Urinary bladder (tissue), 4 donors: ENCODE data around the gene PNLIPRP3. TPM values are rescaled to one million over a fixed set of nuclear protein-coding genes. Genes with fewer than 3 reads are reported as not detected.

ENCODE experiments used
- DNase-seq: peaks from one replicate; pipeline ENCODE4 v3.0.0-alpha.2; 2015; ENCODE audit errors: extremely low spot score
- H3K27ac ChIP-seq: one replicate; pipeline ENCODE4 v1.5.1; 2013; ENCODE audit warnings: low read depth, mild to moderate bottlenecking, moderate library complexity
- H3K36me3 ChIP-seq: one replicate; pipeline ENCODE4 v1.6.1; 2013; ENCODE audit warnings: mild to moderate bottlenecking, moderate library complexity; ENCODE audit not compliant: insufficient read depth
- H3K4me1 ChIP-seq: one replicate; pipeline ENCODE4 v1.6.1; 2013; ENCODE audit warnings: mild to moderate bottlenecking, moderate library complexity; ENCODE audit not compliant: insufficient read depth
- H3K4me3 ChIP-seq: one replicate; pipeline ENCODE4 v1.5.1; 2013; ENCODE audit warnings: low read depth, low read length
- whole genome bisulfite sequencing: extraction: QIAGEN DNeasy Blood & Tissue Kit; methylation state at CpG from one replicate; pipeline ENCODE4 v1.1.7; 2013; 5-methylcytosine and 5-hydroxymethylcytosine counted together
- polyA plus RNA-seq: library from polyadenylated mRNA; stranded (reverse); fragments of 200-250 nt; gene quantifications from one replicate; pipeline ENCODE4 v1.2.3, GENCODE V29; 2013
- total RNA-seq: library from RNA; depleted of rRNA; stranded (reverse); fragments of >200 nt; gene quantifications from one replicate; pipeline ENCODE4 v1.2.3, GENCODE V29; 2014
- donor health status: healthy with polysubstance abuse.
- donor health status: healthy.

The PNLIPRP3 gene
- total and polyA plus RNA-seq, 2 donors: 0.27 TPM; not detected in 1

DNA sequence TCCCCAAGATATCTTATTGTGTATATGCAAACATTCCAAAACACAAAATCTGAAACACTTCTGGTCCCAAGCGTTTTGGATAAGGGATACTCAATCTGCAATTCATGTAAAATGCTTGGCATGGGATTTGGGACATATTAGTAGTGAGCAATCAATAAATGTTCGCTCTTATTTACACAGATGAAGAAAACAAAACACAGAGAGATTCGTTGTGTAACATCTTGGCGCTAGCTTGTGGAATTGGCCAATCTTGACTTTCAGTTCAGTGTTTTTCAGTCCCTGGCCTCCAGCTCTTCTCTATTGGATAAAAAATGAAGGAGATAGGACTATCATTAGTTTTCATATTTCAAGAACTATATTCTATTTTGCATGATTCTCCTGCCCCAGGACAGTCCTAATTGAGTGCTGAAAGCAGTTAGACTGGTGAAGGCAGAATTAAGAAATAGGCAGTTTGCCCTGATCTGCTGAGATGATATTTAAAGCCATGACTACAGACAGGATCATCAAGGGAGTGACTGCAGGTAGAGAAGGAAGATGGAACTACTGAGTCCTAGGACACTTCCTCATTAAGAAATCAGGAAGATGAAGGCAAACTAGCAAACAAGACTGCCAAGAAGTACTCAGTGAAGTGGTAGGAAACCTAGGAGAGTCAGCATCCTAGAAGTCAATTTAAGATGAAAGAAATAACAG, 1.8 kb downstream of the PNLIPRP3 start:
- H3K4me3 ChIP-seq: no peak overlapping the region
- H3K4me1 ChIP-seq: no peaks in the 10 kb centered on the region
- DNase-seq: no peak
- H3K36me3 ChIP-seq: no peaks in the 10 kb centered on the region
- 73% methylated on average over 4 of the region's 4 CpGs for WGBS
- no peak overlapping the region for H3K27ac ChIP-seq

DNA sequence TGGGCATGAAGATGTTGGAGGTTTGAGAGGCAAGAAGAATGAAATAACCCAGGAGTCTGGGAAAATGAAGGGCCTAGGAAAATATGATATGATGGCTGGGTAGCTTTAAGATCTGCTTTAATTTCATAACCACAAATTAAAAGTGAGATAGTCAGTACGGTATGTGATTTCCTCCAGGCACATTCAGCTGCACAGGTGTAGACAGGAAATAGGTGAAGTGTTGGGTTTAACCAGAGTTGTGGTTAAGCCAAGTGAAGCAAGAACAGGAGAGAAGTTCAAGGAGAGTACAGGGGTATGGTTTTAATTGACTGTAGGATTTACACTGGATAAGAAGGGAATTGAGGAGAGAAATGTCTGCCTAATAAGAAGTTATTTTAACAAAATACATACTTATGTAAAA, 2.6 kb downstream of the PNLIPRP3 start:
- 78% methylated on average over 1 of the region's 1 CpG for WGBS
- no peak overlapping the region for H3K27ac ChIP-seq
- no peaks in the 10 kb centered on the region for H3K36me3 ChIP-seq
- no peak for DNase-seq
- no peaks in the 10 kb centered on the region for H3K4me1 ChIP-seq
- H3K4me3 ChIP-seq: no peak overlapping the region

DNA sequence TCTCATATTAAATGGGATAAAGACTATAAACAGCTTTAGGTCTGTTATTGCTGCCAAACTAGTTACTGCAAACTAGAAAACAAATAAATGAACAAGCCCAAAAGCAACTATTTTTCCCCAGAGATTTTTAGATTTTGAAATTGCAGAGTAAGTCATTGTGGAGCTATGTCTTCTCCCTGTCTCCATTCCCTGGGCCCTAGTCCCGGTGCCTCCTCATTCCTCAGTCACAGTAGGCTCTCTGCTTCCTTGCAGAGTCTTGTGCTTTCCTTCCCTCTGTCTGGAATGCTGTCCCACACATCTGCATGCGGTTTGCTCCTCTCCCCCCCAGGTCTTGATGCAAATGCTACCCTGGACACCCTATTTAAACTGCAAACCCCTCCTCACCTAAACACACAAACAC, 4.0 kb downstream of the PNLIPRP3 start:
- no peaks in the 10 kb centered on the region for H3K36me3 ChIP-seq
- no peak overlapping the region for H3K4me3 ChIP-seq
- no peak for DNase-seq
- no peak overlapping the region for H3K27ac ChIP-seq
- H3K4me1 ChIP-seq: no peaks in the 10 kb centered on the region
- WGBS: 64% methylated on average over 2 of the region's 2 CpGs

- DNase-seq: no peak
- no peaks in the 10 kb centered on the region for H3K4me1 ChIP-seq
- no peaks in the 10 kb centered on the region for H3K36me3 ChIP-seq
- no peak overlapping the region for H3K4me3 ChIP-seq
- H3K27ac ChIP-seq: no peak overlapping the region
- 70% methylated on average over 1 of the region's 1 CpG for WGBS
These were observed 9.5 kb downstream of the PNLIPRP3 start for GRCh38 chr10:116437076-116437692.

GRCh38 chr10:116440330-116441030, 12.8 kb downstream of the PNLIPRP3 start:
- Histone ChIP-seq H3K4me3 (no peak overlapping the region), H3K27ac (no peak overlapping the region), H3K36me3 (no peaks in the 10 kb centered on the region), H3K4me1 (no peaks in the 10 kb centered on the region)
- no peak for DNase-seq
- WGBS: 92% methylated on average over 5 of the region's 5 CpGs

DNA sequence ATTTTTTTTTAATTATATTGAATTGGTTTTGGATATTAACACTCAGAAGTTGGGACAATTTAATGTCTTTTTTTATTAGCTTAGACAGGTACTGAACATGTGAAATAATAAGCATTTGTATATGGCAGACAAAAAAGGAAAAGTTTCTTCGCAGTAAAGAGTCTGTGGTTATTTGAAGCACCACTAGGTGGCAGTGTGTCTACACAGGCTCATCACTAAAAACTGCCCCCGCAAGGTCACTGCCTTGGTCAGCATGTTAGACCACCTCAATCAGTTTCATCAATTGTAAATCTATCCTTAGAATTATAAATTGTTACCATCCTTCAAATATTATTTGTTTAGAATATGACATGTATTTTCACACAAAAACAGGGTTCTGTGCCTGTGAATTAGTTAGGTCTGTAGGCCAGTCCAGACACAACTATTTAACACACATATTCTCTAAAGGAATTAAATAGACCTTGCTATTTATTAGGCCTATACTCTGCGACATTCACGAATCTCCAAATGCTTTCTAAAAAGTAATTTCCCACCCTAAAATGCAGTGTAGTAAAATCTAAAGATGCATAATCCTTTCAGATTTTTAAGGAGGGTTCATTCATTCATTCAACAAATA, 17.0 kb downstream of the PNLIPRP3 start:
- H3K36me3 ChIP-seq: no peaks in the 10 kb centered on the region
- H3K27ac ChIP-seq: no peak overlapping the region
- H3K4me3 ChIP-seq: no peak overlapping the region
- no peaks in the 10 kb centered on the region for H3K4me1 ChIP-seq
- 46% methylated on average over 4 of the region's 4 CpGs for WGBS
- no peak for DNase-seq

GRCh38 chr10:116450861-116451260, 23.2 kb downstream of the PNLIPRP3 start:
- Histone ChIP-seq H3K36me3 (no peaks in the 10 kb centered on the region), H3K4me3 (no peak overlapping the region), H3K27ac (no peak overlapping the region), H3K4me1 (no peaks in the 10 kb centered on the region)
- DNase-seq: no peak
- WGBS: 76% methylated on average over 2 of the region's 2 CpGs

DNA sequence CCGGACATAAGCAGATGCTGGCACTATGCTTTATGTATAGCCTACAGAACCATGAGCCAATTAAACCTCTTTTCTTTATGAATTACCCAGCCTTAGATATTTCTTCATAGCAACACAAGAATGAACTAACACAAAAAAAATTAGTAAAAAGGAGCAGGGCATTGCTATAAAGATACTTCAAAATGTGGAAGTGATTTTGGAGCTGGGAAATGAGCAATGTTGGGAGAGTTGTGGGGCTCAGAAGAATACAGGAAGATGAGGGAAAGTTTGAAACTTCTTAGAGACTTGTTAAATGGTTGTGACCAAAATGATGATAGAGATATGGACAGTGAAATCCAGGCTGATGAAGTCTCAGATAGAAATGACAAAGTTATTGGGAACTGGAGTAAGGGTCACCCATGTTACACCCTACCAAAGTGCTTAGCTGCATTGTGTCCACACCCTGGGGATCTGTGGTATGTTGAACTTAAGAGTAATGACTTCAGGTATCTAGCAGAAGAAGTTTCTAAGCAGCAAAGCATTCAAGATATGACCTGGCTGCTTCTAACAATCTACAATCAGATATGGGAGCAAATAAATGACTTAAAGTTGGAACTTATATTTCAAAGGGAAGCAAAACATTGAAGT, 24.2 kb downstream of the PNLIPRP3 start:
- no peak for DNase-seq
- H3K4me1 ChIP-seq: no peaks in the 10 kb centered on the region
- no peak overlapping the region for H3K27ac ChIP-seq
- 46% methylated on average over 1 of the region's 1 CpG for WGBS
- H3K4me3 ChIP-seq: no peak overlapping the region
- H3K36me3 ChIP-seq: no peaks in the 10 kb centered on the region

- H3K27ac ChIP-seq: no peak overlapping the region
- H3K4me1 ChIP-seq: no peaks in the 10 kb centered on the region
- DNase-seq: no peak
- H3K36me3 ChIP-seq: no peaks in the 10 kb centered on the region
- H3K4me3 ChIP-seq: no peak overlapping the region
These were observed 24.7 kb downstream of the PNLIPRP3 start for GRCh38 chr10:116452338-116452720.

GRCh38 chr10:116457488-116457887, 29.8 kb downstream of the PNLIPRP3 start:
- Histone ChIP-seq H3K4me1 (no peaks in the 10 kb centered on the region), H3K36me3 (no peaks in the 10 kb centered on the region), H3K27ac (no peak overlapping the region), H3K4me3 (no peak overlapping the region)
- no peak for DNase-seq

DNA sequence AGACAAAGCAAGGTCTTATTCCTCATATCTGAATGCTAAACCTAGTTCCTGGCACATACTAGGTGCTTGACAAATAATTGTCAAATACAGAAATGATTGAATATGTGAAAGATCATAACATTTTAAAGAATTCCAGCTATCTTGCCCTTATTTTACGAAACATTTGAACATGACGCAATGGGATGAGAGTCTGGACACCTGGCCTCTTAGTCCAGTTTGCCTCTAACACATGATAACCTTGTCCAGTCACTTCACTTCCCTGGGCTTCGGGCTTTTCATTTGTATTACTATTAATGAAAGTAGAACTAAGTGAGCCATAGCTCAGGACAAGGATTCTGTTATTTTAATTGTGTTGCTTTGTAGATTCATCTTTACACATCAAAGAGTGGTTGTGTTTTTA, 32.6 kb downstream of the PNLIPRP3 start:
- no peak for DNase-seq
- no peak overlapping the region for H3K27ac ChIP-seq
- WGBS: 93% methylated on average over 3 of the region's 3 CpGs
- no peaks in the 10 kb centered on the region for H3K4me1 ChIP-seq
- H3K4me3 ChIP-seq: no peak overlapping the region
- H3K36me3 ChIP-seq: no peaks in the 10 kb centered on the region

- H3K4me3 ChIP-seq: no peak overlapping the region
- WGBS: 31% methylated on average over 1 of the region's 1 CpG
- no peaks in the 10 kb centered on the region for H3K4me1 ChIP-seq
- no peak for DNase-seq
- H3K36me3 ChIP-seq: no peaks in the 10 kb centered on the region
- no peak overlapping the region for H3K27ac ChIP-seq
These were observed 34.0 kb downstream of the PNLIPRP3 start for GRCh38 chr10:116461680-116462079.

GRCh38 chr10:116464257-116464656, 36.6 kb downstream of the PNLIPRP3 start:
- Histone ChIP-seq H3K27ac (no peak overlapping the region), H3K4me1 (no peaks in the 10 kb centered on the region), H3K4me3 (no peak overlapping the region), H3K36me3 (no peaks in the 10 kb centered on the region)
- WGBS: 67% methylated on average over 2 of the region's 2 CpGs
- DNase-seq: no peak
